Measurements from ENCODE around the gene ITIH5.

DNA sequence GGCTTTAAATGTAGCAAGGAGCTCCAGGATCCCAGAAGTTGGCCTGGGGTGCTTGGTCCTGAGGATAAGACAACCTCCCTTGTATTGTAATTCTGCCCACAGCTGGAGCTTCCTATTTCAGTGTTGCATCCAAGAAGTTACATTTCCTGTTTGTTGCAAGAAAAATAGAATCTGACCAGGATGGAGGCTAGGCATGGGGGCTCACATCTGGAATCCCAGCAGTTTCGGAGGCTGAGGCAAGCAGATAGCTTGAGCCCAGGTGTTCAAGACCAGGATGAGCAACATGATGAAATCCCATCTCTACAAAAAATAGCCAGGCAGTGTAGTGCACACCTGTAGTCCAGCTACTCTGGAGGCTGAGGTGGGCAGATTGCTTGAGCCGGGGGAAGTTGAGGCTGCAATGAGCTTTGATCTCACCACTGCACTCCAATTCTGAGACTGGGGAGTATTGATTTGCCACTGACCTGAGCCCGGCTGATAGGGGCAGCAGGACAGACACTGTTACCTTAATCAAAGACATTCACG, 35.6 kb upstream of the ITIH5 start:
- TF ChIP-seq, protein P1, sequence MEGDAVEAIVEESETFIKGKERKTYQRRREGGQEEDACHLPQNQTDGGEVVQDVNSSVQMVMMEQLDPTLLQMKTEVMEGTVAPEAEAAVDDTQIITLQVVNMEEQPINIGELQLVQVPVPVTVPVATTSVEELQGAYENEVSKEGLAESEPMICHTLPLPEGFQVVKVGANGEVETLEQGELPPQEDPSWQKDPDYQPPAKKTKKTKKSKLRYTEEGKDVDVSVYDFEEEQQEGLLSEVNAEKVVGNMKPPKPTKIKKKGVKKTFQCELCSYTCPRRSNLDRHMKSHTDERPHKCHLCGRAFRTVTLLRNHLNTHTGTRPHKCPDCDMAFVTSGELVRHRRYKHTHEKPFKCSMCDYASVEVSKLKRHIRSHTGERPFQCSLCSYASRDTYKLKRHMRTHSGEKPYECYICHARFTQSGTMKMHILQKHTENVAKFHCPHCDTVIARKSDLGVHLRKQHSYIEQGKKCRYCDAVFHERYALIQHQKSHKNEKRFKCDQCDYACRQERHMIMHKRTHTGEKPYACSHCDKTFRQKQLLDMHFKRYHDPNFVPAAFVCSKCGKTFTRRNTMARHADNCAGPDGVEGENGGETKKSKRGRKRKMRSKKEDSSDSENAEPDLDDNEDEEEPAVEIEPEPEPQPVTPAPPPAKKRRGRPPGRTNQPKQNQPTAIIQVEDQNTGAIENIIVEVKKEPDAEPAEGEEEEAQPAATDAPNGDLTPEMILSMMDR (IDR thresholded peaks at IDR 0.05; ENCODE audit: control extremely low read depth in 1 of 3, insufficient read depth in 1 of 3, low read depth in 1 of 3, low read length in 3 of 3), result no peak
- TF ChIP-seq, protein P2, sequence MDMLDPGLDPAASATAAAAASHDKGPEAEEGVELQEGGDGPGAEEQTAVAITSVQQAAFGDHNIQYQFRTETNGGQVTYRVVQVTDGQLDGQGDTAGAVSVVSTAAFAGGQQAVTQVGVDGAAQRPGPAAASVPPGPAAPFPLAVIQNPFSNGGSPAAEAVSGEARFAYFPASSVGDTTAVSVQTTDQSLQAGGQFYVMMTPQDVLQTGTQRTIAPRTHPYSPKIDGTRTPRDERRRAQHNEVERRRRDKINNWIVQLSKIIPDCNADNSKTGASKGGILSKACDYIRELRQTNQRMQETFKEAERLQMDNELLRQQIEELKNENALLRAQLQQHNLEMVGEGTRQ (IDR thresholded peaks at IDR 0.05; ENCODE audit: low read length), result no peak
- TF ChIP-seq BRCA1 (IDR thresholded peaks at IDR 0.05; ENCODE audit: low read depth, low read length), result no peak
- no peak for TF ChIP-seq SP1 (IDR thresholded peaks at IDR 0.05; ENCODE audit: low read depth, low read length)
- no peak for TF ChIP-seq PHF8 (conservative IDR thresholded peaks at IDR 0.05; ENCODE audit: low read depth, low read length)
- TF ChIP-seq EZH2 (IDR thresholded peaks at IDR 0.05; ENCODE audit: low read depth, low read length, severe bottlenecking), result no peak
- TF ChIP-seq POLR2A (IDR thresholded peaks at IDR 0.05; ENCODE audit: control extremely low read depth in 1 of 2, low read depth in 2 of 2, low read length in 2 of 2), result no peak
- TF ChIP-seq SP4 (IDR thresholded peaks at IDR 0.05; ENCODE audit: low read length), result no peak
- no peak for TF ChIP-seq JUND (IDR thresholded peaks at IDR 0.05; ENCODE audit: low read length)

All from H1 (cell line).